Panc1 (cell line): ENCODE measurements around the gene TAAR6. TPM values are rescaled to one million over a fixed set of nuclear protein-coding genes. Genes with fewer than 3 reads are reported as not detected.
A peak's percentile ranks its signal among the peaks of the same experiment; 100 is the strongest.

ENCODE experiments used
- ATAC-seq: fragments of 200-7000 bp; cut with Tn5 transposase; 2 replicates; pipeline ENCODE4 v1.9.1; 2020; ENCODE audit warnings: mild to moderate bottlenecking, moderate library complexity
- BruUV-seq: library from RNA; stranded (reverse); fragments of 400-500 nt; replicated peaks from 2 replicates; lab custom pipeline; 2021; lab: Mats Ljungman, UMichigan
- CTCF ChIA-PET: fragments of 300-600 bp; sonication (Branson Sonifier 250); formaldehyde crosslinking; loops from one replicate; lab custom pipeline; 2022; ENCODE audit warnings: antibody characterized with exemption; lab: Charles Lee
- POLR2A ChIA-PET: fragments of 300-600 bp; sonication (Branson Sonifier 250); formaldehyde crosslinking; loops from one replicate; lab custom pipeline; 2022; ENCODE audit warnings: antibody characterized with exemption; lab: Charles Lee
- DNase-seq: peaks from one replicate; pipeline ENCODE4 v3.0.0-alpha.2; 2010; ENCODE audit warnings: low read depth, low spot score
- H3K27ac ChIP-seq: 2 replicates; pipeline ENCODE4 v1.5.1; 2011; ENCODE audit warnings: mild to moderate bottlenecking, low read length, inconsistent platforms
- H3K27me3 ChIP-seq: fragments of 200-500 bp; sonication (Bioruptor generic); 2 replicates; pipeline ENCODE4 v1.6.0; 2014; ENCODE audit warnings: low read length, inconsistent platforms; ENCODE audit not compliant: control insufficient read depth, insufficient read depth
- H3K36me3 ChIP-seq: fragments of 200-500 bp; sonication (Bioruptor generic); 2 replicates; pipeline ENCODE4 v1.5.1; 2014; ENCODE audit warnings: inconsistent platforms, mild to moderate bottlenecking, low read length, moderate library complexity; ENCODE audit not compliant: control insufficient read depth, insufficient read depth
- H3K4me1 ChIP-seq: 2 replicates; pipeline ENCODE4 v1.5.1; 2011; ENCODE audit warnings: inconsistent platforms, mild to moderate bottlenecking, low read length, moderate library complexity; ENCODE audit not compliant: control insufficient read depth, insufficient read depth
- H3K4me3 ChIP-seq, 2 experiments: 2 replicates each; pipeline ENCODE4 v1.5.1; 2011 to 2012; ENCODE audit warnings: low read depth in 2 of 2, low read length in 2 of 2, mild to moderate bottlenecking in 2 of 2, inconsistent platforms in 1 of 2, moderate library complexity in 1 of 2
- H3K9me3 ChIP-seq: fragments of 200-500 bp; sonication (Bioruptor generic); 2 replicates; pipeline ENCODE4 v1.5.1; 2014; ENCODE audit warnings: low read depth, mild to moderate bottlenecking, inconsistent platforms, low read length, moderate library complexity; ENCODE audit not compliant: control insufficient read depth, insufficient read depth
- CTCF ChIP-seq: fragments of 450-650 bp; IDR thresholded peaks from 2 replicates; pipeline ENCODE4 v1.5.1; 2017; ENCODE audit warnings: mild to moderate bottlenecking
- POLR2AphosphoS5 ChIP-seq: IDR thresholded peaks from 2 replicates; pipeline ENCODE4 v1.6.1; 2012; ENCODE audit warnings: mild to moderate bottlenecking, low read depth, low read length, moderate library complexity
- REST ChIP-seq, 2 experiments: IDR thresholded peaks; 2 replicates each; pipeline ENCODE4 v1.6.1; 2011 to 2012; ENCODE audit warnings: low read depth in 2 of 2, control low read depth in 1 of 2, low read length in 1 of 2, mild to moderate bottlenecking in 1 of 2, moderate library complexity in 1 of 2; ENCODE audit not compliant: insufficient read depth in 1 of 2
- SIN3A ChIP-seq: IDR thresholded peaks from 2 replicates; pipeline ENCODE4 v1.6.1; 2012; ENCODE audit warnings: low read depth, mild to moderate bottlenecking, low read length, moderate library complexity, borderline replicate concordance; ENCODE audit not compliant: insufficient read depth
- TCF7L2 ChIP-seq: IDR thresholded peaks from 2 replicates; pipeline ENCODE4 v1.6.1; 2011; ENCODE audit warnings: mild to moderate bottlenecking, low read depth, low read length, inconsistent platforms
- in situ Hi-C: cut with HindIII; loops from 2 replicates; pipeline ENCODE4 v1.10.0; 2016; ENCODE audit warnings: low sequenced_read_pairs, low pct_unique_long_range_greater_than_20kb
- intact Hi-C: fragments of 100-400 bp; cut with micrococcal nuclease; formaldehyde crosslinking; loops from one replicate; pipeline ENCODE4 v1.10.0; 2022; ENCODE audit not compliant: unreplicated experiment
- total RNA-seq: library from RNA; stranded (reverse); gene quantifications from one replicate; pipeline ENCODE4 v1.2.1, GENCODE V29; 2021; ENCODE audit not compliant: unreplicated experiment

The TAAR6 gene
- total RNA-seq, 1 experiment from 2014 or later: not detected

GRCh38 chr6:132526461-132526860 lies 43.7 kb upstream of the TAAR6 start:
- Histone ChIP-seq H3K27ac (no peak overlapping the region), H3K36me3 (no peaks in the 10 kb centered on the region; the same call in 1 of the 2 replicates), H3K9me3 (no peaks in the 10 kb centered on the region), H3K27me3 (0 out of 2 replicates have a peak, but pooled peaks cover 5% of the 10 kb centered on the region), H3K4me1 (peaks cover 10% of the 10 kb centered on the region), H3K4me3 (no peak overlapping the region)
- ATAC-seq (no peak), DNase-seq (no peak)
- in situ Hi-C loops: no loop called here
- BruUV-seq: no TSS peak
- ChIA-PET POLR2A (no interaction called here), CTCF (interaction anchor here (1.0 kb wide), 1 partner anchor 246 kb away, joined by 3 read pairs; no protein-coding TSS in a partner anchor)
- no peak for TF ChIP-seq CTCF
- intact Hi-C loops: no loop called here

- peak; percentile 60; the same call in 1 of the 2 replicates for ATAC-seq
- intact Hi-C loops (no loop called here), in situ Hi-C loops (no loop called here)
- 0 out of 2 replicates have a peak, but pooled peaks cover 5% of the 10 kb centered on the region for H3K27me3 ChIP-seq
- BruUV-seq: no TSS peak
- H3K36me3 ChIP-seq: no peaks in the 10 kb centered on the region; the same call in 1 of the 2 replicates
- peaks cover 10% of the 10 kb centered on the region for H3K4me1 ChIP-seq
- ChIA-PET CTCF (no interaction called here), POLR2A (no interaction called here)
- TF ChIP-seq POLR2AphosphoS5: no peak
- TF ChIP-seq SIN3A: no peak
- no peak for TF ChIP-seq TCF7L2
- TF ChIP-seq CTCF: no peak
- TF ChIP-seq REST (IDR thresholded peaks at IDR 0.05; ENCODE audit: insufficient read depth in 1 of 2, low read depth in 2 of 2, low read length in 1 of 2): no peak
- no peak overlapping the region for H3K27ac ChIP-seq
- DNase-seq: peak; percentile 12
- no peaks in the 10 kb centered on the region for H3K9me3 ChIP-seq
- no peak overlapping the region for H3K4me3 ChIP-seq
Observed at GRCh38 chr6:132527791-132528190, 42.3 kb upstream of the TAAR6 start.
